Measurements from ENCODE around the gene IQCE. TPM values are rescaled to one million over a fixed set of nuclear protein-coding genes. Genes with fewer than 3 reads are reported as not detected.

IQCE gene
- total RNA-seq, 1 experiment from 2014 or later = 44.8 TPM

DNA sequence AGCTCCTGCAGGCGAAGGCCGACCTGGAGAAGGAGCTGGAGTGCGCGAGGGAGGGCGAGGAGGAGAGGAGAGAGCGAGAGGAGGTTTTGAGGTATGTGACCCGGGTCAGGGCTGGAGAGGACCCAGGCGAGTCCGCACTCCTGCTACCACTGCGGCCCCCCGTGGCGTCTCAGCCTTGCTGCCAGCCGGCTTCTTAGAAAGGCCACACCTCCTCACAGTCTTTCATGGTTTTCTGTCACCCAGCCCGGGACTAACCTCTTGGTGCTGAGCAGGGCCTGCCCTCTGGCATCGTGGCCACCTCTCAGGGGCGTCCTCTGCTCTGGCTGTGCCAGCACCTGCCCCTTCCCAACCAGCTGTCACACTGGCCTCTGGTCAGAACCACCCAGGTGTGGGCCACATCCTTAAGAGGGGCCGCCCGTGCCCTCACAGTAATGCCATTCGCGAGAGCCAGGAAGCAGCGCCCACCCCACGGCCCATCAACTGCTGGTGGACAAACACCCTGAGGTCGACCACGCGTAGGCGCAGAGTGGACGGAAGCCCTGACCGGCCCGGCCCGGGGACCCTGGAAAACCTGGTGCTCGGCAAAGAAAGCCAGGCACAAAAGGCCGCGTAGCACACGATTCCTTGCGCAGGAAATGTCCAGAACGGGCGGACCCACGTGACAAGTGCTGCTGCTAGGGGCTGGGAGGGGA is 34.4 kb downstream of the IQCE start:
- H3K36me3 ChIP-seq (ENCODE audit: control insufficient read depth, insufficient read depth, low read length) = peaks cover 4% of the 10 kb centered on the region; the same call in 1 of the 2 replicates
- intact Hi-C loops (cut with micrococcal nuclease; ENCODE audit: unreplicated experiment) = no loop called here
- POLR2A ChIA-PET = no interaction called here

DNA sequence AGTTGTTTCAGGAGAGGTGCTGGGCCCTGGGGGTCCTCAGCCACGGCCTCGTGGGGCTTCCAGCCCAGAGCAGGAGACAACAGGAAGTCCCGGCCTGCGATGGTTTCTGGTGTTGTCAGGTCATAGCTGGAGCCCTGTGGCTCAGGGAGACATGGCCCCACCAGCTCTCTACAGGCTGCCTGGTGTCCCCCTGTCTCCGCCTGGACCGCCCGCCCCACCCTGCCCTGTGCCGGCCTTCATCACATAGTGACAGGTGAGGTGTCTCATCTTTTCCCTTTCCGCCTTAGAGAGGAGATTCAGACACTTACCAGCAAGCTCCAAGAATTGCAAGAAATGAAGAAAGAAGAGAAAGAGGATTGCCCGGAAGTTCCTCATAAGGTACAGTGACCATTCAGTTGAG is 35.8 kb downstream of the IQCE start:
- POLR2A ChIA-PET = no interaction called here
- in situ Hi-C loops (cut with HindIII; ENCODE audit: low pct_unique_long_range_greater_than_20kb, low sequenced_read_pairs) = no loop called here
- no peak overlapping the region for H3K4me3 ChIP-seq (ENCODE audit: low read depth in 2 of 2, low read length in 2 of 2)
- peaks cover 4% of the 10 kb centered on the region; the same call in 1 of the 2 replicates for H3K36me3 ChIP-seq (ENCODE audit: control insufficient read depth, insufficient read depth, low read length)
- ATAC-seq (no peak), DNase-seq (ENCODE audit: low read depth, low spot score) (no peak)
- no peaks in the 10 kb centered on the region for H3K9me3 ChIP-seq (ENCODE audit: control insufficient read depth, insufficient read depth, low read depth, low read length)
- intact Hi-C loops (cut with micrococcal nuclease; ENCODE audit: unreplicated experiment) = no loop called here
- TF ChIP-seq TCF7L2 (IDR thresholded peaks at IDR 0.05; ENCODE audit: low read depth, low read length) = no peak
- TF ChIP-seq, protein P1, sequence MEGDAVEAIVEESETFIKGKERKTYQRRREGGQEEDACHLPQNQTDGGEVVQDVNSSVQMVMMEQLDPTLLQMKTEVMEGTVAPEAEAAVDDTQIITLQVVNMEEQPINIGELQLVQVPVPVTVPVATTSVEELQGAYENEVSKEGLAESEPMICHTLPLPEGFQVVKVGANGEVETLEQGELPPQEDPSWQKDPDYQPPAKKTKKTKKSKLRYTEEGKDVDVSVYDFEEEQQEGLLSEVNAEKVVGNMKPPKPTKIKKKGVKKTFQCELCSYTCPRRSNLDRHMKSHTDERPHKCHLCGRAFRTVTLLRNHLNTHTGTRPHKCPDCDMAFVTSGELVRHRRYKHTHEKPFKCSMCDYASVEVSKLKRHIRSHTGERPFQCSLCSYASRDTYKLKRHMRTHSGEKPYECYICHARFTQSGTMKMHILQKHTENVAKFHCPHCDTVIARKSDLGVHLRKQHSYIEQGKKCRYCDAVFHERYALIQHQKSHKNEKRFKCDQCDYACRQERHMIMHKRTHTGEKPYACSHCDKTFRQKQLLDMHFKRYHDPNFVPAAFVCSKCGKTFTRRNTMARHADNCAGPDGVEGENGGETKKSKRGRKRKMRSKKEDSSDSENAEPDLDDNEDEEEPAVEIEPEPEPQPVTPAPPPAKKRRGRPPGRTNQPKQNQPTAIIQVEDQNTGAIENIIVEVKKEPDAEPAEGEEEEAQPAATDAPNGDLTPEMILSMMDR (IDR thresholded peaks at IDR 0.05) = no peak
- TF ChIP-seq POLR2AphosphoS5 (IDR thresholded peaks at IDR 0.05; ENCODE audit: low read depth, low read length) = no peak
- TF ChIP-seq, protein P2, sequence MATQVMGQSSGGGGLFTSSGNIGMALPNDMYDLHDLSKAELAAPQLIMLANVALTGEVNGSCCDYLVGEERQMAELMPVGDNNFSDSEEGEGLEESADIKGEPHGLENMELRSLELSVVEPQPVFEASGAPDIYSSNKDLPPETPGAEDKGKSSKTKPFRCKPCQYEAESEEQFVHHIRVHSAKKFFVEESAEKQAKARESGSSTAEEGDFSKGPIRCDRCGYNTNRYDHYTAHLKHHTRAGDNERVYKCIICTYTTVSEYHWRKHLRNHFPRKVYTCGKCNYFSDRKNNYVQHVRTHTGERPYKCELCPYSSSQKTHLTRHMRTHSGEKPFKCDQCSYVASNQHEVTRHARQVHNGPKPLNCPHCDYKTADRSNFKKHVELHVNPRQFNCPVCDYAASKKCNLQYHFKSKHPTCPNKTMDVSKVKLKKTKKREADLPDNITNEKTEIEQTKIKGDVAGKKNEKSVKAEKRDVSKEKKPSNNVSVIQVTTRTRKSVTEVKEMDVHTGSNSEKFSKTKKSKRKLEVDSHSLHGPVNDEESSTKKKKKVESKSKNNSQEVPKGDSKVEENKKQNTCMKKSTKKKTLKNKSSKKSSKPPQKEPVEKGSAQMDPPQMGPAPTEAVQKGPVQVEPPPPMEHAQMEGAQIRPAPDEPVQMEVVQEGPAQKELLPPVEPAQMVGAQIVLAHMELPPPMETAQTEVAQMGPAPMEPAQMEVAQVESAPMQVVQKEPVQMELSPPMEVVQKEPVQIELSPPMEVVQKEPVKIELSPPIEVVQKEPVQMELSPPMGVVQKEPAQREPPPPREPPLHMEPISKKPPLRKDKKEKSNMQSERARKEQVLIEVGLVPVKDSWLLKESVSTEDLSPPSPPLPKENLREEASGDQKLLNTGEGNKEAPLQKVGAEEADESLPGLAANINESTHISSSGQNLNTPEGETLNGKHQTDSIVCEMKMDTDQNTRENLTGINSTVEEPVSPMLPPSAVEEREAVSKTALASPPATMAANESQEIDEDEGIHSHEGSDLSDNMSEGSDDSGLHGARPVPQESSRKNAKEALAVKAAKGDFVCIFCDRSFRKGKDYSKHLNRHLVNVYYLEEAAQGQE (IDR thresholded peaks at IDR 0.05; ENCODE audit: insufficient read depth in 1 of 2, low read depth in 2 of 2, low read length in 1 of 2) = no peak
- no peak for TF ChIP-seq SIN3A (IDR thresholded peaks at IDR 0.05; ENCODE audit: borderline replicate concordance, insufficient read depth, low read depth, low read length)
- CTCF ChIA-PET = no interaction called here
- H3K27me3 ChIP-seq (ENCODE audit: control insufficient read depth, insufficient read depth, low read length) = no peaks in the 10 kb centered on the region
- H3K27ac ChIP-seq (ENCODE audit: low read length) = no peak overlapping the region
- no TSS peak for BruUV-seq (replicated peaks)
- no peaks in the 10 kb centered on the region for H3K4me1 ChIP-seq (ENCODE audit: control insufficient read depth, insufficient read depth, low read length)

More for the DNA sequence above, 34.4 kb downstream of the IQCE start:
- DNase-seq (ENCODE audit: low read depth, low spot score) = no peak
- H3K9me3 ChIP-seq (ENCODE audit: control insufficient read depth, insufficient read depth, low read depth, low read length) = no peaks in the 10 kb centered on the region
- no peak overlapping the region for H3K4me3 ChIP-seq (ENCODE audit: low read depth in 2 of 2, low read length in 2 of 2)
- no TSS peak for BruUV-seq (replicated peaks)
- no peak for TF ChIP-seq POLR2AphosphoS5 (IDR thresholded peaks at IDR 0.05; ENCODE audit: low read depth, low read length)
- H3K27ac ChIP-seq (ENCODE audit: low read length) = no peak overlapping the region
- no peaks in the 10 kb centered on the region for H3K4me1 ChIP-seq (ENCODE audit: control insufficient read depth, insufficient read depth, low read length)
- CTCF ChIA-PET = no interaction called here
- no peaks in the 10 kb centered on the region for H3K27me3 ChIP-seq (ENCODE audit: control insufficient read depth, insufficient read depth, low read length)
- in situ Hi-C loops (cut with HindIII; ENCODE audit: low pct_unique_long_range_greater_than_20kb, low sequenced_read_pairs) = no loop called here
- no peak for ATAC-seq

DNA sequence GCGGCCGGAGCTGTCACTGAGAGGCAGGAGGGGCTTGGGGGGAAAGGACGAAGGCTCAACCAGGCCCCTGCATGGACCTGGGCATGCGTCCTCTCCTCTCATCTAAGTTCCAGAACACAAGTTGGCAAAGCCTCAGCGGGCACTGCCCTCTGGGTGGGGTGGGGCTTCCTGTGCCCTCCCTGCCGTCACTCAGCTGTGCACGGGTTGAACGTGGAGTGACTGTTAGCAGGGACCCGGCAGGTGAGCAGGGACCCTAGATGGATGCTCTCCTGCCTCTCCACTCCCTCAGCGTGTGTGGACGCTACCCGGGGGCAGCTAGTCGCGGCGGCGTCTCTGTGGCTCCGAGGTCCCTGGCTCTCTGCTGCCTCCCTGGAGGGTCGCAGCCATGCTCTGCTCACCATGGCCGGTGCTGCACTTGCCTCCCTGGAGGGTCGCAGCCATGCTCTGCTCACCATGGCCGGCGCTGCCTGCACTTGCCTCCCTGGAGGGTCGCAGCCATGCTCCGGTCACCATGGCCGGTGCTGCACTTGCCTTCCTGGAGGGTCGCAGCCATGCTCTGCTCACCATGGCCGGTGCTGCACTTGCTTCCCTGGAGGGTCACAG is 36.6 kb downstream of the IQCE start:
- intact Hi-C loops (cut with micrococcal nuclease; ENCODE audit: unreplicated experiment) = no loop called here

More for the DNA sequence above, 36.6 kb downstream of the IQCE start:
- ATAC-seq (no peak), DNase-seq (ENCODE audit: low read depth, low spot score) (no peak)
- in situ Hi-C loops (cut with HindIII; ENCODE audit: low pct_unique_long_range_greater_than_20kb, low sequenced_read_pairs) = no loop called here
- POLR2A ChIA-PET = interaction anchor here (0.6 kb wide), 1 partner anchor 23 kb away, joined by 3 read pairs; no protein-coding TSS in a partner anchor
- H3K9me3 ChIP-seq (ENCODE audit: control insufficient read depth, insufficient read depth, low read depth, low read length) = no peaks in the 10 kb centered on the region
- TF ChIP-seq POLR2AphosphoS5 (IDR thresholded peaks at IDR 0.05; ENCODE audit: low read depth, low read length) (no peak), SIN3A (IDR thresholded peaks at IDR 0.05; ENCODE audit: borderline replicate concordance, insufficient read depth, low read depth, low read length) (no peak), TCF7L2 (IDR thresholded peaks at IDR 0.05; ENCODE audit: low read depth, low read length) (no peak)
- TF ChIP-seq, protein P2 (IDR thresholded peaks at IDR 0.05; ENCODE audit: insufficient read depth in 1 of 2, low read depth in 2 of 2, low read length in 1 of 2) = no peak
- TF ChIP-seq, protein P1 (IDR thresholded peaks at IDR 0.05) = no peak
- H3K27ac ChIP-seq (ENCODE audit: low read length) = no peak overlapping the region
- H3K4me3 ChIP-seq (ENCODE audit: low read depth in 2 of 2, low read length in 2 of 2) = no peak overlapping the region
- H3K36me3 ChIP-seq (ENCODE audit: control insufficient read depth, insufficient read depth, low read length) = peaks cover 4% of the 10 kb centered on the region; the same call in 1 of the 2 replicates
- BruUV-seq (replicated peaks) = no TSS peak
- no peaks in the 10 kb centered on the region for H3K4me1 ChIP-seq (ENCODE audit: control insufficient read depth, insufficient read depth, low read length)
- no peaks in the 10 kb centered on the region for H3K27me3 ChIP-seq (ENCODE audit: control insufficient read depth, insufficient read depth, low read length)
- CTCF ChIA-PET = no interaction called here
